GM12878 (cell line): Measurements from ENCODE around the gene INHBC. TPM values are rescaled to one million over a fixed set of nuclear protein-coding genes. Genes with fewer than 3 reads are reported as not detected.

ENCODE experiments used
- CHD4 ChIP-seq: fragments of 200-600 bp; sonication (generic); IDR thresholded peaks from 2 replicates; pipeline ENCODE4 v1.6.1; 2016; ENCODE audit warnings: mild to moderate bottlenecking
- FOS ChIP-seq: IDR thresholded peaks from 3 replicates; pipeline ENCODE4 v1.6.1; 2011; ENCODE audit warnings: borderline replicate concordance; ENCODE audit not compliant: insufficient read length; ENCODE audit errors: extremely low read depth
- KAT2A ChIP-seq: conservative IDR thresholded peaks from 2 replicates; pipeline ENCODE4 v1.6.1; 2011; ENCODE audit warnings: low read depth, low read length; ENCODE audit not compliant: control insufficient read depth
- MEF2A ChIP-seq: IDR thresholded peaks from 2 replicates; pipeline ENCODE4 v1.6.1; 2011; ENCODE audit warnings: low read depth, mild to moderate bottlenecking, low read length, moderate library complexity; ENCODE audit not compliant: insufficient read depth
- NBN ChIP-seq: fragments of 450-650 bp; IDR thresholded peaks from 2 replicates; pipeline ENCODE4 v1.6.1; 2016
- NFYB ChIP-seq: IDR thresholded peaks from 2 replicates; pipeline ENCODE4 v1.6.1; 2011; ENCODE audit warnings: low read depth, mild to moderate bottlenecking, low read length, improper control_type of control experiment, moderate library complexity; ENCODE audit not compliant: insufficient read depth
- PAX5 ChIP-seq: IDR thresholded peaks from 2 replicates; pipeline ENCODE4 v1.6.1; 2011; ENCODE audit warnings: low read depth, low read length, borderline replicate concordance
- POLR2A ChIP-seq: IDR thresholded peaks from 2 replicates; pipeline ENCODE4 v1.6.1; 2011; ENCODE audit warnings: low read depth, mild to moderate bottlenecking, low read length
- RFX5 ChIP-seq: IDR thresholded peaks from 2 replicates; pipeline ENCODE4 v1.6.1; 2011; ENCODE audit warnings: low read depth, low read length, improper control_type of control experiment
- TAF1 ChIP-seq: IDR thresholded peaks from 2 replicates; pipeline ENCODE4 v1.6.1; 2011; ENCODE audit warnings: mild to moderate bottlenecking, low read depth, low read length, borderline replicate concordance
- polyA plus RNA-seq, 11 experiments: library from polyadenylated mRNA; depleted of rRNA in 4 of 11; unstranded in 6 of 11; stranded (reverse) in 5 of 11; fragments of >200 nt; fragmentation: Nextera tagmentation in 4 of 11; fragmentation: Illumina TruSeq in 1 of 11; extraction: Ambion mirVana in 4 of 11; extraction: Trizol in 1 of 11; gene quantifications; 1 replicate in 1 of 11; 2 replicates in 10 of 11; pipeline versions ENCODE4 v1.2.1 to v1.2.3, GENCODE V29; 2011 to 2016; ENCODE audit warnings: inconsistent platforms in 2 of 11, missing spikeins in 2 of 11, low read depth in 1 of 11
- total RNA-seq, 4 experiments: library from RNA; depleted of rRNA in 3 of 4; stranded (reverse); fragments of >200 nt in 3 of 4; fragmentation: Illumina TruSeq in 1 of 4; extraction: Trizol in 1 of 4; gene quantifications; 2 replicates each; pipeline versions ENCODE4 v1.2.1 to v1.2.3, GENCODE V29; 2013 to 2021
- TF ChIP-seq, protein P1 (sequence below): fragments of 450-650 bp; IDR thresholded peaks from 2 replicates; pipeline ENCODE4 v1.6.1; 2017; ENCODE audit warnings: mild to moderate bottlenecking, low read depth, inconsistent platforms; ENCODE audit not compliant: poor library complexity, severe bottlenecking
- TF ChIP-seq, protein P2 (sequence below): fragments of 450-650 bp; IDR thresholded peaks from 2 replicates; pipeline ENCODE4 v1.6.1; 2017; ENCODE audit warnings: mild to moderate bottlenecking, moderate library complexity

INHBC gene
- total and polyA plus RNA-seq, 10 of the 15 experiments (the other 5 are each of a cell fraction or from before 2014, with no cell fraction given): 0.04 to 0.22 (median 0.13) TPM; not detected in 5

DNA sequence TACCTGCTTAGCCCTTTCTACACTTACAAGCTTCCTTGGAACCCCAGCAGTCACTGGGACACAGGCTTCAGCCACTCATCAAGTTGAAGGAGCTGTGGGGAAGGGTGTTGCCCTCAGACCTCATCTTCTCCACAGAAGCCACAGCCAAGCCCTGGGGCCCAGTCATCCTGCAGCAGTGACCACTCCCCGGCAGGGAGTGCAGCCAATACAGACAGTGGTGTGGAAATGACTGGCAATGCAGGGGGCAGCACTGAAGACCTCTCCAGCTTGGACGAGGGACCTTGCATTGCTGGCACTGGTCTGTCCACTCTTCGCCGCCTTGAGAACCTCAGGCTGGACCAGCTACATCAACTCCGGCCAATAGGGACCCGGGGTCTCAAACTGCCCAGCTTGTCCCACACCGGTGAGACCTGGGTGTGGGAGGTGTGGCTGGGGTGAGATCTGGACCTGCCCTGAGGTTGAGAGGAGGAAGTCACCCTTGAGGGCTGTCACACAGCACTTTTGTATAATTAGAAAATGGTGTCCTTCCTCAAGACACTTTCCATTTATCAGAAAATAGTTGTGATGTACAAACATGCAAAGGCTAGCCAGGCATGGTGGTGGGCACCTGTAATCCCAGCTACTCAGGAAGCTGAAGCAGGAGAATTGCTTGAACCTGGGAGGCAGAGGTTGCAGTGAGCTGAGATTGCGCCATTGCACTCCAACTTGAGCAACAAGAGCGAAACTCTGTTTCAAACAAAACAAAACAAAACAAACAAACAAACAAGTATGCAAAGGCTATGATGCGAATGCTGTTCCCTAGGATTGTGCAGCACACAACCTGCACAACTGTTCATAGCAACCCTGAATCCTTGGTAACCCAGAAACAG lies 34.9 kb downstream of the INHBC start (continued):
- TF ChIP-seq, protein P1, sequence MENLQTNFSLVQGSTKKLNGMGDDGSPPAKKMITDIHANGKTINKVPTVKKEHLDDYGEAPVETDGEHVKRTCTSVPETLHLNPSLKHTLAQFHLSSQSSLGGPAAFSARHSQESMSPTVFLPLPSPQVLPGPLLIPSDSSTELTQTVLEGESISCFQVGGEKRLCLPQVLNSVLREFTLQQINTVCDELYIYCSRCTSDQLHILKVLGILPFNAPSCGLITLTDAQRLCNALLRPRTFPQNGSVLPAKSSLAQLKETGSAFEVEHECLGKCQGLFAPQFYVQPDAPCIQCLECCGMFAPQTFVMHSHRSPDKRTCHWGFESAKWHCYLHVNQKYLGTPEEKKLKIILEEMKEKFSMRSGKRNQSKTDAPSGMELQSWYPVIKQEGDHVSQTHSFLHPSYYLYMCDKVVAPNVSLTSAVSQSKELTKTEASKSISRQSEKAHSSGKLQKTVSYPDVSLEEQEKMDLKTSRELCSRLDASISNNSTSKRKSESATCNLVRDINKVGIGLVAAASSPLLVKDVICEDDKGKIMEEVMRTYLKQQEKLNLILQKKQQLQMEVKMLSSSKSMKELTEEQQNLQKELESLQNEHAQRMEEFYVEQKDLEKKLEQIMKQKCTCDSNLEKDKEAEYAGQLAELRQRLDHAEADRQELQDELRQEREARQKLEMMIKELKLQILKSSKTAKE: no peak
- TF ChIP-seq KAT2A: no peak
- no peak for TF ChIP-seq NBN
- TF ChIP-seq, protein P2, sequence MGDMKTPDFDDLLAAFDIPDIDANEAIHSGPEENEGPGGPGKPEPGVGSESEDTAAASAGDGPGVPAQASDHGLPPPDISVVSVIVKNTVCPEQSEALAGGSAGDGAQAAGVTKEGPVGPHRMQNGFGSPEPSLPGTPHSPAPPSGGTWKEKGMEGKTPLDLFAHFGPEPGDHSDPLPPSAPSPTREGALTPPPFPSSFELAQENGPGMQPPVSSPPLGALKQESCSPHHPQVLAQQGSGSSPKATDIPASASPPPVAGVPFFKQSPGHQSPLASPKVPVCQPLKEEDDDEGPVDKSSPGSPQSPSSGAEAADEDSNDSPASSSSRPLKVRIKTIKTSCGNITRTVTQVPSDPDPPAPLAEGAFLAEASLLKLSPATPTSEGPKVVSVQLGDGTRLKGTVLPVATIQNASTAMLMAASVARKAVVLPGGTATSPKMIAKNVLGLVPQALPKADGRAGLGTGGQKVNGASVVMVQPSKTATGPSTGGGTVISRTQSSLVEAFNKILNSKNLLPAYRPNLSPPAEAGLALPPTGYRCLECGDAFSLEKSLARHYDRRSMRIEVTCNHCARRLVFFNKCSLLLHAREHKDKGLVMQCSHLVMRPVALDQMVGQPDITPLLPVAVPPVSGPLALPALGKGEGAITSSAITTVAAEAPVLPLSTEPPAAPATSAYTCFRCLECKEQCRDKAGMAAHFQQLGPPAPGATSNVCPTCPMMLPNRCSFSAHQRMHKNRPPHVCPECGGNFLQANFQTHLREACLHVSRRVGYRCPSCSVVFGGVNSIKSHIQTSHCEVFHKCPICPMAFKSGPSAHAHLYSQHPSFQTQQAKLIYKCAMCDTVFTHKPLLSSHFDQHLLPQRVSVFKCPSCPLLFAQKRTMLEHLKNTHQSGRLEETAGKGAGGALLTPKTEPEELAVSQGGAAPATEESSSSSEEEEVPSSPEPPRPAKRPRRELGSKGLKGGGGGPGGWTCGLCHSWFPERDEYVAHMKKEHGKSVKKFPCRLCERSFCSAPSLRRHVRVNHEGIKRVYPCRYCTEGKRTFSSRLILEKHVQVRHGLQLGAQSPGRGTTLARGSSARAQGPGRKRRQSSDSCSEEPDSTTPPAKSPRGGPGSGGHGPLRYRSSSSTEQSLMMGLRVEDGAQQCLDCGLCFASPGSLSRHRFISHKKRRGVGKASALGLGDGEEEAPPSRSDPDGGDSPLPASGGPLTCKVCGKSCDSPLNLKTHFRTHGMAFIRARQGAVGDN: no peak
- no peak for TF ChIP-seq TAF1
- TF ChIP-seq RFX5: no peak
- no peak for TF ChIP-seq POLR2A
- no peak for TF ChIP-seq CHD4
- no peak for TF ChIP-seq MEF2A
- no peak for TF ChIP-seq PAX5
- TF ChIP-seq FOS: no peak
- no peak for TF ChIP-seq NFYB
